Spinal cord (tissue), 10 donors: Measurements from ENCODE around the gene CCDC170. TPM values are rescaled to one million over a fixed set of nuclear protein-coding genes. Genes with fewer than 3 reads are reported as not detected.

Experiments
- DNase-seq, 6 donors: peaks; one replicate each; pipeline versions ENCODE4 v3.0.0 to v3.0.0-alpha.2; 2013 to 2015; ENCODE audit warnings: low spot score in 6 of 6, low read depth in 4 of 6
- H3K27ac ChIP-seq: one replicate; pipeline ENCODE4 v1.5.1; 2013; ENCODE audit warnings: low read depth, low read length, control low read depth
- H3K27me3 ChIP-seq: one replicate; pipeline ENCODE4 v1.6.1; 2013; ENCODE audit warnings: low read length; ENCODE audit not compliant: control insufficient read depth, insufficient read depth
- H3K36me3 ChIP-seq: one replicate; pipeline ENCODE4 v1.6.1; 2013; ENCODE audit warnings: low read length; ENCODE audit not compliant: control insufficient read depth, insufficient read depth
- H3K4me1 ChIP-seq: one replicate; pipeline ENCODE4 v1.6.1; 2013; ENCODE audit warnings: low read length; ENCODE audit not compliant: control insufficient read depth, insufficient read depth
- H3K4me3 ChIP-seq: one replicate; pipeline ENCODE4 v1.5.1; 2013; ENCODE audit warnings: low read depth, low read length, control low read depth
- H3K9me3 ChIP-seq: one replicate; pipeline ENCODE4 v1.6.1; 2013; ENCODE audit warnings: low read length; ENCODE audit not compliant: control insufficient read depth, insufficient read depth
- WGBS: methylation state at CpG from one replicate; pipeline ENCODE4 v1.1.5; 2013; ENCODE audit warnings: missing lambda C conversion rate; ENCODE audit not compliant: insufficient coverage; 5-methylcytosine and 5-hydroxymethylcytosine counted together
- polyA plus RNA-seq, 2 donors: library from polyadenylated mRNA; unstranded; fragments of 120-200 nt; gene quantifications; one replicate each; pipeline ENCODE4 v1.2.1, GENCODE V29; 2013; ENCODE audit not compliant: insufficient read length in 2 of 2
- total RNA-seq, 2 donors: library from RNA; depleted of rRNA in 1 of 2; stranded (reverse); fragments of 120-200 nt in 1 of 2; fragments of >200 nt in 1 of 2; gene quantifications; one replicate each; pipeline versions ENCODE4 v1.2.3 to v1.2.4, GENCODE V29; 2013 to 2014
- donor health status: healthy.

The CCDC170 gene
- total and polyA plus RNA-seq, 4 donors = 2.1 to 13.1 (median 4.5) TPM

DNA sequence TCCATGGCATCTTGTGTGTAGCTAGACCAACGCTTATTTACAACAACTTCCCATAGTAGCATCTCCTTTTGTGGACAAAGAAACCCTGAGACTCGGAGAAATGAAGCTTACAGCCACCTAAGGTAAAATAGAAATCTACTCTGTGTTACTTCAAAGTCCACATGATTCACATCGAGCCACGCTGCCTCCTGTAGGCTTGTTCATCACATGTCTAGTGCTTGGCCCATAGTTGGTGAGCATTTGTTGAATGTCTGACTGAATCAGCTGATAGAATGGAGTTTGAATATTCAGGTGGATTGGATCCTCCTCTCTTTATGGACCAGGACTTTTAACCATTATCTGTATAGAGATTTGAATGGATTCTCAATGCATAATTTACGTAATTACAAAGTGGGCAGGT is 130.7 kb downstream of the CCDC170 start:
- Histone ChIP-seq H3K27ac (no peak overlapping the region), H3K36me3 (no peaks in the 10 kb centered on the region), H3K4me3 (no peak overlapping the region), H3K27me3 (no peaks in the 10 kb centered on the region), H3K4me1 (no peaks in the 10 kb centered on the region), H3K9me3 (no peaks in the 10 kb centered on the region)
- no CpG with 5 or more reads among the region's 5 CpGs for WGBS
- DNase-seq = no peak

DNA sequence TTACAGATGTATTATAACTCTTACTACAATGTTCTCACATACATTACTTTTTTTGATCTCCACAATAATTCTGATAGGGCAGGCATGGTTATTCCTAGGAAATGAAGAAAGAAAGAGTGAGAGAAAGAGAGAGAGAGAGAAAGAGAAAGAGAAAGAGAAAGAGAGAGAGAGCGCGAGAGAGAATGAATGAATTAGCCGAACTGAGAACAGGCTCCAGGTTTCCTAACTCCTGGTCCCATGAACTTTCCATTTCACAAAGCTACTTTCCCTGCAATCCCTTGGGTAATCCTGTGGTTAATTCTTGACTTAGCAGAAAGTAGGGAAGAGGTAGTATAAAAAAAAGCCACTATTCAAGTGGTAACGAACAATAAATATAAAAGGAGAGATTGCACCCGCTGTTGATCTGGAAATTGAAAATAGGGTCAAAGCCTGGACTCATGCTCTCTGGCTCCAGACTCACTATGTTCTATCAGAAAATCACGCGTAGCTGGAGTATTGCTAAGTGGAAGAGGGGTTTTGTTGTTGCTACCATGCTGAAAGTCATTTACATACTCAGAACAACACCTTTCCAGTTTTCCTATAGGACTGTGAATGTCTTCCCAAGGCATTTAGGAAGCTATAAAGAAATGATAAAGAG is 131.2 kb downstream of the CCDC170 start:
- H3K4me3 ChIP-seq = no peak overlapping the region
- H3K4me1 ChIP-seq = no peaks in the 10 kb centered on the region
- no peaks in the 10 kb centered on the region for H3K9me3 ChIP-seq
- no peak for DNase-seq
- H3K36me3 ChIP-seq = no peaks in the 10 kb centered on the region
- WGBS = 100% methylated on average over 2 of the region's 7 CpGs
- no peaks in the 10 kb centered on the region for H3K27me3 ChIP-seq
- no peak overlapping the region for H3K27ac ChIP-seq

DNA sequence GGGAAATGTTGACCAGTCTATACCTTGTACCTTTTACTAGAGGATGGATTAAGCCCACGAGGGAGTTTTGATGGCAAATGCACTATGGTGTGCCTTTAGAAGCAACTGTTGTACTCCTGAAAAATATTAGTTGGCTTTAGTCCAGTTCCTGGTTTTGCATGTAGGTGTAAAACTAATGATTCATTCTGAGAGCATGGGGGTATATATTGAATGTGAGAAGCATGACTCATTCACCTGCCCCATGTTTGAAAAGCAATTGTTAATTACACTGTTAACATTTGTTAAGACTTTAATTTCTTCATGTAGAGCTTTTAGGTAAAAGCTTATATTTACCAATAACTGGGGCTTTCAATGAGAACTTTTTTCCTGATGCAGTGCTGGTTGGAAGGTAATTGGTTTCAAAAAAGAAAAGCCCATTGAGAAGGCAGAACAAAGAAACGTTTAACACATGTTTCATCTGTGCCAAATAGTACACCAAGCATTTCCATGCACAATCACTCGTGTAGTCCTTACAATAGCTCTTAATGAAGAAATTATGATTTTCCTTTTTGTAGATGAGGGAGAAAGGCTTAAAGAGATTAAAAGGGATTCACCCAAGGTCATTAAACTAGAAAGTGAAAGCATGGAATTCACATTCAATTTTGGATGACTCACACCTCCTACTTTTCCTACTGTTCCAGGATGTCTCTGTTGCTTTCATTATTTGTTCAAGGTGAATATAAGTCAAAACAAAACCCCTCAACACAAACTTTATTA is 134.1 kb downstream of the CCDC170 start:
- H3K4me1 ChIP-seq = no peaks in the 10 kb centered on the region
- H3K27ac ChIP-seq = no peak overlapping the region
- no peak for DNase-seq
- H3K27me3 ChIP-seq = no peaks in the 10 kb centered on the region
- 60% methylated on average over 1 of the region's 3 CpGs for WGBS
- H3K4me3 ChIP-seq = no peak overlapping the region
- no peaks in the 10 kb centered on the region for H3K36me3 ChIP-seq
- no peaks in the 10 kb centered on the region for H3K9me3 ChIP-seq

DNA sequence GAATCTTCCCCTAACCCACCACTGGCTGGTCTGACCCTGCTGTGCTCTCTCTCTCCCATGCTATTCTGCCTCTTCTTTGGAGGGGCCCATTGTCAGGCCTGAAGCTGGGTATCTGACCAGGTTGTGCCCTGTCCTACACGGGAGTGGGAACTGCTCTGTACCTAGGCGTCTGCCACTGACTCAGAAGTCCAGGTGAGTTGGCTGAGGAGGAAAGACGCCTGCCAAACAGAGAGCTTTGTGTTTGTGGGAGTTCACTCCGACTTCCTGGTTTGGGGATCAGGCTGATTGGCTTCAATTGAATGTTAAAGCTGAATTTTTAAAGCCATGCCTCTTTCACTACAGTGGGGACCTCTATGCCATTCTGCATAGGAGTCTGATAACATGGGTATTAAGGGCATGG is 136.0 kb downstream of the CCDC170 start:
- H3K36me3 ChIP-seq = no peaks in the 10 kb centered on the region
- H3K9me3 ChIP-seq = no peaks in the 10 kb centered on the region
- no peak overlapping the region for H3K27ac ChIP-seq
- no peak for DNase-seq
- H3K27me3 ChIP-seq = no peaks in the 10 kb centered on the region
- WGBS = 70% methylated on average over 3 of the region's 4 CpGs
- H3K4me1 ChIP-seq = no peaks in the 10 kb centered on the region
- H3K4me3 ChIP-seq = no peak overlapping the region

DNA sequence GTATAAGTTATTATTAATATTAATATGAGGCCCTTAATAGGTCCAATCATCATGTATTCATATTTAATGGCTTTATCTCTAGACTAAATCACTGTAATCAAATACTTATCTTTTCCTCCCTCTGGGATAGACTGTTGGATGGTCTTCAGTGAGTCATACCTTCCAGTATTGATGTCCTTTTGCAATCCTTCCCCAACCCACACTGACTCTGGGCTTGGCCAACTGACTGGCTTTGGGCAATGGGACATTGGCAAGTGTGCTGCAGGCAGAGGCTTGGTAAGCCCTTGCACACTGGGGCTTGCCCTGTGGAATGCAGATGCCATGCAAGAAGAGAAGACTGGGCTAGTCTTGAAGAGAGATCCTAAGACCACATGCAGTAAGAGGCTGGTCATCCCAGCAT is 136.6 kb downstream of the CCDC170 start:
- no peaks in the 10 kb centered on the region for H3K27me3 ChIP-seq

DNA sequence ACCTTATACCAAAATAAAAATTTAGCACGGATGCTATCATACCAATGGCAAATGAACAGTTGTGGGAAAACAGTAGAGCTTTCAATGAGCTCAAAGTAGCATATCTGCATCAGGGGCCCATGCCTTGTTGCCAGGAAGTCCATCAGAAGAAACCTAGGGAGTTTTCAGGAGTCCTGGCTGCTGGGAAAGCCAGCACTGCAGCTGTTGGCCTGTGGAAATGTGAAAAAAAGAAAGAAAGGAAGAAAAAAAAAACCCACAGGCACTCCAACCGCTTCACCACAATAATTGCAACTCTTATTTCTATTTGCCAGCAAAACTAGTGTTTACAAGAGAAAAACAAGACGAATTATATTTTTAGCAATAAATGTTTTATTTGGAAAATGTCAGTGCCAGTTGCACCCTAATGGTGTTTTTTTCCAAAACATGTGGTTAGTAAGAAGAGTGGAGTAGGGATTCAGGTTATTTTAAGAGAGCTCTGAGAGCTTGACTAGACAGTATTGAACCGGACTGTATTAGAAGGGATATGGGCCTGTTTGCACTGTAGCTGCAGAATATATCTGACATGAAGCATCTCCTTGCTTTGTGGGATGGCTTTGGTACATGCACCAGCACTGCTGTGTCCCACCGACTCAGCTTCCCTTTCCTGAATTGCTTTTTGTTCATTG is 137.3 kb downstream of the CCDC170 start:
- no peaks in the 10 kb centered on the region for H3K4me1 ChIP-seq
- DNase-seq = no peak
- no peaks in the 10 kb centered on the region for H3K9me3 ChIP-seq
- no peak overlapping the region for H3K4me3 ChIP-seq
- no peaks in the 10 kb centered on the region for H3K36me3 ChIP-seq
- no peak overlapping the region for H3K27ac ChIP-seq
- 94% methylated on average over 3 of the region's 5 CpGs for WGBS
- no peaks in the 10 kb centered on the region for H3K27me3 ChIP-seq

More for the DNA sequence above, 136.6 kb downstream of the CCDC170 start:
- H3K4me1 ChIP-seq = no peaks in the 10 kb centered on the region
- DNase-seq = no peak
- H3K9me3 ChIP-seq = no peaks in the 10 kb centered on the region
- no peak overlapping the region for H3K27ac ChIP-seq
- no peak overlapping the region for H3K4me3 ChIP-seq
- H3K36me3 ChIP-seq = no peaks in the 10 kb centered on the region

DNA sequence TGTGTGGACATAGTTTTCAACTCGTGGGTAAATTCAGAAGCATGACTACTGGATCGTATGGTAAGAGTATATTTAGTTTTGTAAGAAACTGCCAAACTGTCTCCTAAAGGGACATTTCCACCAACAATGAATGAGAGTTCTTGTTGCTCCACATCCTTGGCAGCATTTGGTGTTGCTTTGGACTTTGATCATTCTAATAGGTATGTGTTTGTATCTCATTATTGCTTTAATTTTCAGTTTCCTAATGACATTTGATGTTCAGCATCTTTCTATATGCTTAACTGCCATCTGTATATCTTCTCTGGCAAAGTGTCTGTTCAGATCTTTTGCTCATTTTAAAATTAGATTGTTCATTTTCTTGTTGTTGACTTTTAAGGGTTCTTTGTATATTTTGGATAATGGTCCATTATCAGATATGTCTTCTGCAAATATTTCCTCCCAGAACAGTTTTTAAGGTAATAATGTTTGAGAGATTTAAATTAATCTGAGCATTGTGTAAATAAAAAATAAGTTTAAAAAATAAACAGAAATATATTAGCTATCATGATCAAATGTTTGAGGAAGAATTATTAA is 138.7 kb downstream of the CCDC170 start:
- no peak for DNase-seq
- H3K9me3 ChIP-seq = peaks cover 2% of the 10 kb centered on the region
- 100% methylated on average over 1 of the region's 2 CpGs for WGBS
- H3K4me1 ChIP-seq = no peaks in the 10 kb centered on the region
- H3K36me3 ChIP-seq = no peaks in the 10 kb centered on the region
- H3K27ac ChIP-seq = no peak overlapping the region
- no peaks in the 10 kb centered on the region for H3K27me3 ChIP-seq
- no peak overlapping the region for H3K4me3 ChIP-seq

DNA sequence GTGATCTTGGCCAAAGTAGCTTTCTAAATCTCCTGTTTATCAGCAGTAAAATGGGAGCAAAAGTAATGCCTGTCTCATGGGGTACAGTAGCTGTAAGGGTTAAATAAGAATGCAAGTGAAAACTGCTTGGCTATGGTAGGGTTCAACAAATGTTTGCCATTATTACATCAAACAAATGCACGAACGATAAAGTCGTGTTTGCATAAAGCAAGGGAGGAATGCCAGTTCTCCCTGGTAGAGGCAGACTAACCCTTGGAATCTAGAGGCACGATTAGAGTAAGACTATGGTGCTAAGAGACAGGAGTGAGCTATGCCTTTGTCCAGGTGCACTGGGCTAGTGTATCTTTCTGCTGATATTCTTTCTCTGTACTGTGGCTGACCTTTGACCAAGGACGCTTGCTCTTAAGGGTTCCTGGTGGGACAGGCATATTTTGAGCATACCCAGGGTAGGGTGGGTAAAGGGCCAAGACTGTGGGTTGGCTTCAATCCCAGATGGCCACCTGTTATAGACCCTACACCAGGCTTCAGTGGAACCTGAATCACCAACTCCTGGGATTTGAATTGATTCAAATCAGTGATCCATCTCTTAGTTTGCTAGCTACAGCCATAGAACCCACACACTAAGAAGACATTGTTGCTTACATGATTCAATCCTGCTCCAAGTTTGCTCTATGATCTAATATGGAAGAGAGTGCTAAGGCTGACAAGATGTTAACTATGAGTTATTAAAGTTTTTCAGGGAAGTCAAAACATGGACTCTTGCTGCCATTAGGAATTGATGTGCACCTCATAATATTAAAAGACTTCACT is 139.9 kb downstream of the CCDC170 start:
- WGBS = 75% methylated on average over 2 of the region's 5 CpGs

DNA sequence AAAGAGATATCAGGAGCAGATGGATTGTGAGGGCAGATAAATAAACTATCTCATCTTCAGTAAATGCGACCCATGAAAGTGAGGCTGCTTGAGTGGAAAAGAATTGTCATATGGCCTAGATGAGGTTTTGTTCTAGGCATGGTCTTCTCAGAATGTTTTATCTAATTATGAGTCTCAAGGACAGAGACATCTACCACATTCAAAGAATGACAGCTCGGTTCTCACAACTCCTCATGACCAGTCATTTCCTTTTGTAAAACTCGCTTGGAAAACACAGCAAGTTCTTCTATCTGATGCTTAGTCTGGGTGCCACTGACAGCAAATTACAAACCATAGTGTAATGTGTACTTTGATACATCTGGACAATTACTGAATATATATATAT is 140.5 kb downstream of the CCDC170 start:
- peaks cover 2% of the 10 kb centered on the region for H3K9me3 ChIP-seq
- H3K27ac ChIP-seq = no peak overlapping the region
- WGBS = no CpG with 5 or more reads among the region's 3 CpGs
- no peaks in the 10 kb centered on the region for H3K36me3 ChIP-seq
- H3K4me3 ChIP-seq = no peak overlapping the region
- no peaks in the 10 kb centered on the region for H3K4me1 ChIP-seq
- H3K27me3 ChIP-seq = no peaks in the 10 kb centered on the region
- no peak for DNase-seq

More for the DNA sequence above, 139.9 kb downstream of the CCDC170 start:
- Histone ChIP-seq H3K4me3 (no peak overlapping the region), H3K27ac (no peak overlapping the region), H3K9me3 (peaks cover 2% of the 10 kb centered on the region), H3K27me3 (no peaks in the 10 kb centered on the region), H3K36me3 (no peaks in the 10 kb centered on the region), H3K4me1 (no peaks in the 10 kb centered on the region)
- DNase-seq = no peak
